Breast epithelium (tissue), 3 donors: Measurements from ENCODE around the gene ADA.

Experiments
- POLR2A ChIP-seq: fragments of 450-650 bp; IDR thresholded peaks from one replicate; pipeline ENCODE4 v1.6.1; 2016; ENCODE audit warnings: antibody characterized with exemption, mild to moderate bottlenecking, moderate library complexity
- POLR2AphosphoS5 ChIP-seq, 3 donors: sonication (generic); formaldehyde crosslinking; IDR thresholded peaks; one replicate each; pipeline ENCODE4 v1.6.1; 2017; ENCODE audit warnings: antibody characterized with exemption in 3 of 3
- TF ChIP-seq, protein P1 (sequence below), 3 donors: fragments of 450-650 bp; IDR thresholded peaks; one replicate each; pipeline ENCODE4 v1.5.1; 2016 to 2017; ENCODE audit warnings: antibody characterized with exemption in 3 of 3, mild to moderate bottlenecking in 3 of 3, moderate library complexity in 3 of 3

DNA sequence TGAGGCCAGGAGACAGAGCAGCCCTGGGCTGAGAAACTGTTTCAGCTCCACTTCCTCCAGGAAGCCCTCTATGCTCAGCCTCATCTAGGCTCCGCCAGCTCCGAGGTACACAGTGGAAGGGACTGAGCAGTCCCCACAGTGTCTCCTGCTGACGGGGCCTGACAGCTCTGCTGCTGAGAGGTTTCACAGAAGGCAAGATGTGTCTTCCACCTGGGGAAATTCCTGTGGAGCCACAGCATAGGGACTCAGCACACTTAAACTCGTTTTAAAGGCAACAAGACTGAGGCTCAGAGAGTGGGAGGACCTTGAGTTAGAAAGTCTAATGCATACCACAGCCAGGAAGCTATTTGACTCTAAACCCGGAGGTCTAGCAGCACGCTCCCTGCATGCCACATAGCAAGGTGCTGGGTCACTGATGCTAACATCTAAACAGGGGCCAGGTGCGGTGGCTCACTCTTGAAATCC is 6.8 kb downstream of the ADA start:
- TF ChIP-seq, protein P1, sequence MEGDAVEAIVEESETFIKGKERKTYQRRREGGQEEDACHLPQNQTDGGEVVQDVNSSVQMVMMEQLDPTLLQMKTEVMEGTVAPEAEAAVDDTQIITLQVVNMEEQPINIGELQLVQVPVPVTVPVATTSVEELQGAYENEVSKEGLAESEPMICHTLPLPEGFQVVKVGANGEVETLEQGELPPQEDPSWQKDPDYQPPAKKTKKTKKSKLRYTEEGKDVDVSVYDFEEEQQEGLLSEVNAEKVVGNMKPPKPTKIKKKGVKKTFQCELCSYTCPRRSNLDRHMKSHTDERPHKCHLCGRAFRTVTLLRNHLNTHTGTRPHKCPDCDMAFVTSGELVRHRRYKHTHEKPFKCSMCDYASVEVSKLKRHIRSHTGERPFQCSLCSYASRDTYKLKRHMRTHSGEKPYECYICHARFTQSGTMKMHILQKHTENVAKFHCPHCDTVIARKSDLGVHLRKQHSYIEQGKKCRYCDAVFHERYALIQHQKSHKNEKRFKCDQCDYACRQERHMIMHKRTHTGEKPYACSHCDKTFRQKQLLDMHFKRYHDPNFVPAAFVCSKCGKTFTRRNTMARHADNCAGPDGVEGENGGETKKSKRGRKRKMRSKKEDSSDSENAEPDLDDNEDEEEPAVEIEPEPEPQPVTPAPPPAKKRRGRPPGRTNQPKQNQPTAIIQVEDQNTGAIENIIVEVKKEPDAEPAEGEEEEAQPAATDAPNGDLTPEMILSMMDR (IDR thresholded peaks at IDR 0.05) = no peak
- TF ChIP-seq POLR2A = no peak
- no peak for TF ChIP-seq POLR2AphosphoS5 (IDR thresholded peaks at IDR 0.05)
